ENCODE data around the gene SELENOV. TPM values are rescaled to one million over a fixed set of nuclear protein-coding genes. Genes with fewer than 3 reads are reported as not detected.

SELENOV gene
- total and polyA plus RNA-seq, 8 donors: not detected

DNA sequence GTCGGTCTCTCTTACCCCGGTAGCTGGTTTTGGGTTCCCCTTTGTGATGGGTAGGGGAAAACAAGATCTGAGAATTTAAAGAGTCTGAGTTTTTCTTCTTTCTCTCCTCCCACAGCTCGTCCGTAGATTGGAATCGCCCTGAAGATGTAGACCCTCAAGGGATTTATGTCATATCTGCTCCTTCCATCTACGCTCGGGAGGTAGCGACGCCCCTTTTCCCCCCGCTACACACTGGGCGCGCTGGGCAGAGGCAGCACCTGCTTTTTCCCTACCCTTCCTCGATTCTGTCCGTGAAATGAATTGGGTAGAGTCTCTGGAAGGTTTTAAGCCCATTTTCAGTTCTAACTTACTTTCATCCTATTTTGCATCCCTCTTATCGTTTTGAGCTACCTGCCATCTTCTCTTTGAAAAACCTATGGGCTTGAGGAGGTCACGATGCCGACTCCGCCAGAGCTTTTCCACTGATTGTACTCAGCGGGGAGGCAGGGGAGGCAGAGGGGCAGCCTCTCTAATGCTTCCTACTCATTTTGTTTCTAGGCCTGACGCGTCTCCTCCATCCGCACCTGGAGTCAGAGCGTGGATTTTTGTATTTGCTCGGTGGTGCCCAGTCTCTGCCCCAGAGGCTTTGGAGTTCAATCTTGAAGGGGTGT lies 7.1 kb upstream of the SELENOV start:
- Histone ChIP-seq H3K27ac (no peak overlapping the region), H3K4me3 (peak overlapping the region in 1 of 4 donors; percentile 42), H3K4me1 (no peaks in the 10 kb centered on the region), H3K36me3 (no peaks in the 10 kb centered on the region), H3K9me3 (no peaks in the 10 kb centered on the region), H3K27me3 (peaks cover 0 to 29% (median 0%) of the 10 kb centered on the region in 4 donors)
- intact Hi-C loops (cut with DNase I): no loop called here
- no peak for ATAC-seq
- WGBS, 2 donors: 17 to 22% methylated on average over 24 of the region's 24 CpGs
- TF ChIP-seq, protein P1, sequence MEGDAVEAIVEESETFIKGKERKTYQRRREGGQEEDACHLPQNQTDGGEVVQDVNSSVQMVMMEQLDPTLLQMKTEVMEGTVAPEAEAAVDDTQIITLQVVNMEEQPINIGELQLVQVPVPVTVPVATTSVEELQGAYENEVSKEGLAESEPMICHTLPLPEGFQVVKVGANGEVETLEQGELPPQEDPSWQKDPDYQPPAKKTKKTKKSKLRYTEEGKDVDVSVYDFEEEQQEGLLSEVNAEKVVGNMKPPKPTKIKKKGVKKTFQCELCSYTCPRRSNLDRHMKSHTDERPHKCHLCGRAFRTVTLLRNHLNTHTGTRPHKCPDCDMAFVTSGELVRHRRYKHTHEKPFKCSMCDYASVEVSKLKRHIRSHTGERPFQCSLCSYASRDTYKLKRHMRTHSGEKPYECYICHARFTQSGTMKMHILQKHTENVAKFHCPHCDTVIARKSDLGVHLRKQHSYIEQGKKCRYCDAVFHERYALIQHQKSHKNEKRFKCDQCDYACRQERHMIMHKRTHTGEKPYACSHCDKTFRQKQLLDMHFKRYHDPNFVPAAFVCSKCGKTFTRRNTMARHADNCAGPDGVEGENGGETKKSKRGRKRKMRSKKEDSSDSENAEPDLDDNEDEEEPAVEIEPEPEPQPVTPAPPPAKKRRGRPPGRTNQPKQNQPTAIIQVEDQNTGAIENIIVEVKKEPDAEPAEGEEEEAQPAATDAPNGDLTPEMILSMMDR (IDR thresholded peaks at IDR 0.05): no peak
- no peak for FAIRE-seq
- no peak for DNase-seq

DNA sequence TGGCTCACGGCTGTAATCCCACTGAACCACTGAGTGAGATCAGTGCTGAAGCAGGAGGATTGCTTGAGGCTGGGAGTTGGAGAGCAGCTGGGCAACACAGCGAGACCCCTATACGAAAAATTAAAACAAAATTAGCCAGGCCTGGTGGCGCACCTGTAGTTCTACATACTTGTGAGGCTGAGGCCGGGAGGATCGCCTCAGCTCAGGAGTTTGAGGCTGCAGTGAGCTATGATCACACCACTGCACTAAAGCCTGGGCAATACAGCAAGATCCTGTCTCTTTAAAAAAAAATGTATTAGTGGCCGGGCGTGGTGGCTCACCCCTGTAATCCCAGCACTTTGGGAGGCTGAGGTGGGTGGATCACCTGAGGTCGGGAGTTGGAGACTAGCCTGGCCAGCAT lies 6.3 kb upstream of the SELENOV start:
- 66 to 77% methylated on average over 9 of the region's 9 CpGs for WGBS, 2 donors
- intact Hi-C loops (cut with DNase I): no loop called here
- no peaks in the 10 kb centered on the region for H3K4me1 ChIP-seq

DNA sequence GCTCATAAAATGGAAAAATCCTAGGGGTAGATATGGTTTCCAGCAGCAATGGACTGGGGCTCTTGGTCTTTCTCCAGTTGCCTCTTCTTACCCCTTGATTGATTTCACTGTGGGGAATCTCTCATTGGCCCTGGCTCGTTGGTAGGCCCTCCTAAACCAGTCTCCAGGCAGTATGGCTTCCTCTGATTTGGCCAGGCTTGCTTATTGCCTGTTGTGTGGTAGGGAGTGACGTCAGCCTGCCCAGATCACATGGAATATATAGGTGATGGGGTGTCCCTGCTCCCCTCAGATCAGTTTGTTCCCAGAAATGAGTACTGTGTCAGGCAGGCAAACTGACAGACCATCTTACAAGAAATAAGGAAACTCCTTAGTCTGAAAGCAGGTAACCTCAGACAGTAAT lies 5.7 kb upstream of the SELENOV start:
- Histone ChIP-seq H3K27ac (no peak overlapping the region), H3K4me1 (no peaks in the 10 kb centered on the region), H3K27me3 (peaks cover 0 to 34% (median 0%) of the 10 kb centered on the region in 4 donors), H3K4me3 (no peak overlapping the region), H3K9me3 (no peaks in the 10 kb centered on the region), H3K36me3 (no peaks in the 10 kb centered on the region)
- intact Hi-C loops (cut with DNase I): no loop called here
- no peak for FAIRE-seq
- WGBS, 2 donors: 36 to 45% methylated on average over 2 of the region's 2 CpGs
- TF ChIP-seq, protein P1 (IDR thresholded peaks at IDR 0.05): no peak
- no peak for DNase-seq
- no peak for ATAC-seq

More for the DNA sequence above, 6.3 kb upstream of the SELENOV start:
- Histone ChIP-seq H3K9me3 (no peaks in the 10 kb centered on the region), H3K27me3 (peaks cover 0 to 29% (median 0%) of the 10 kb centered on the region in 4 donors), H3K27ac (no peak overlapping the region), H3K36me3 (no peaks in the 10 kb centered on the region), H3K4me3 (no peak overlapping the region)
- DNase-seq (no peak), ATAC-seq (no peak), FAIRE-seq (no peak)
- TF ChIP-seq, protein P1 (IDR thresholded peaks at IDR 0.05): no peak

GRCh38 chr19:39512988-39513387 lies 2.0 kb upstream of the SELENOV start:
- TF ChIP-seq, protein P1 (IDR thresholded peaks at IDR 0.05): no peak
- no peak overlapping the region for H3K4me3 ChIP-seq
- FAIRE-seq (no peak), ATAC-seq (no peak), DNase-seq (no peak)
- H3K9me3 ChIP-seq: no peaks in the 10 kb centered on the region
- intact Hi-C loops (cut with DNase I): no loop called here
- no peaks in the 10 kb centered on the region for H3K4me1 ChIP-seq
- peaks cover 0 to 30% (median 2%) of the 10 kb centered on the region in 4 donors for H3K27me3 ChIP-seq
- H3K27ac ChIP-seq: no peak overlapping the region
- no peaks in the 10 kb centered on the region for H3K36me3 ChIP-seq
- WGBS, 2 donors: 40% methylated on average over 2 of the region's 2 CpGs

GRCh38 chr19:39515551-39516191 lies 732 bp downstream of the SELENOV start:
- WGBS, 2 donors: 4 to 5% methylated on average over 40 to 44 of the region's 44 CpGs
- Histone ChIP-seq H3K36me3 (no peaks in the 10 kb centered on the region), H3K9me3 (no peaks in the 10 kb centered on the region), H3K4me3 (peak overlapping the region in 3 of 4 donors; percentile 12 to 41 (median 28)), H3K27me3 (peaks cover 0 to 27% (median 2%) of the 10 kb centered on the region in 4 donors), H3K4me1 (no peaks in the 10 kb centered on the region), H3K27ac (no peak overlapping the region)
- FAIRE-seq (no peak), ATAC-seq (peak; percentile 29 to 59 (median 49)), DNase-seq (peak in 3 of 6 donors; percentile 52 to 75 (median 68))
- TF ChIP-seq, protein P1 (IDR thresholded peaks at IDR 0.05): no peak
- intact Hi-C loops (cut with DNase I): no loop called here
